RWPE1 (cell line): ENCODE data around the gene CCDC183.
"Not testable (repeated sequence)": the region's sequence is repeated elsewhere in the genome, so short reads cannot be mapped to it uniquely, and the experiment has no call there.

ENCODE experiments used
- CTCF ChIA-PET: fragments of 350-600 bp; sonication (Branson Sonifier 250); formaldehyde crosslinking; extraction: SDS; loops from one replicate; lab custom pipeline; 2021; lab: Yijun Ruan, JAX
- POLR2A ChIA-PET: fragments of 400-600 bp; formaldehyde crosslinking; extraction: SDS; loops from one replicate; lab custom pipeline; 2020; ENCODE audit warnings: antibody characterized with exemption; ENCODE audit not compliant: low non-redundant PET; lab: Yijun Ruan, JAX
- DNase-seq: peaks from one replicate; pipeline ENCODE4 v3.0.0; 2012; ENCODE audit warnings: low spot score
- H3K27ac ChIP-seq: fragments of 450-650 bp; 2 replicates; pipeline ENCODE4 v1.5.1; 2017
- TF ChIP-seq, protein P1 (sequence below): fragments of 450-650 bp; conservative IDR thresholded peaks from 2 replicates; pipeline ENCODE4 v1.5.1; 2017; ENCODE audit warnings: low read depth, mild to moderate bottlenecking

CCDC183 gene

DNA sequence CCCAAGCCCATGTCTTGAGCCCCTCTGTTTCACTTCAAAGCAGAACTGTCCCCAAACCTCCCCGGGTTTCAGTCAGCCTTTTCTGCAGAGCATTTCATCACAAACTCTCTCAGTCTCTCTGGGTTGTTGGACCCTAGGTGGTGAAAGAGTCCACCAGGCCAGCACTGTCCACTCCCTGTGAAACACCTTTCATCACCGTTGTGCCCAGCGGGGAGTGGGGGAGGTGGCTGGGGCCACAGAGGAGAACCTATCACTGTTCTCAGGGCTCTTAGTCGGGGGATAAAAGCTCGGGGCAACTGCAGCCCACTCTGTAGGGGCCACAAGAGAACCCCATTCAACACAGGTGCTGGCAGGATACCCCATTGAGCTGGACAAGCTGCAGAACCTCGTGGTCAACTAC lies 6.2 kb downstream of the CCDC183 start:
- TF ChIP-seq, protein P1, sequence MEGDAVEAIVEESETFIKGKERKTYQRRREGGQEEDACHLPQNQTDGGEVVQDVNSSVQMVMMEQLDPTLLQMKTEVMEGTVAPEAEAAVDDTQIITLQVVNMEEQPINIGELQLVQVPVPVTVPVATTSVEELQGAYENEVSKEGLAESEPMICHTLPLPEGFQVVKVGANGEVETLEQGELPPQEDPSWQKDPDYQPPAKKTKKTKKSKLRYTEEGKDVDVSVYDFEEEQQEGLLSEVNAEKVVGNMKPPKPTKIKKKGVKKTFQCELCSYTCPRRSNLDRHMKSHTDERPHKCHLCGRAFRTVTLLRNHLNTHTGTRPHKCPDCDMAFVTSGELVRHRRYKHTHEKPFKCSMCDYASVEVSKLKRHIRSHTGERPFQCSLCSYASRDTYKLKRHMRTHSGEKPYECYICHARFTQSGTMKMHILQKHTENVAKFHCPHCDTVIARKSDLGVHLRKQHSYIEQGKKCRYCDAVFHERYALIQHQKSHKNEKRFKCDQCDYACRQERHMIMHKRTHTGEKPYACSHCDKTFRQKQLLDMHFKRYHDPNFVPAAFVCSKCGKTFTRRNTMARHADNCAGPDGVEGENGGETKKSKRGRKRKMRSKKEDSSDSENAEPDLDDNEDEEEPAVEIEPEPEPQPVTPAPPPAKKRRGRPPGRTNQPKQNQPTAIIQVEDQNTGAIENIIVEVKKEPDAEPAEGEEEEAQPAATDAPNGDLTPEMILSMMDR = no peak
- CTCF ChIA-PET = no interaction called here
- POLR2A ChIA-PET = interaction anchor here (0.6 kb wide), 1 partner anchor 169 kb away, joined by 3 read pairs; no protein-coding TSS in a partner anchor
- H3K27ac ChIP-seq = no peak overlapping the region
- no peak for DNase-seq

DNA sequence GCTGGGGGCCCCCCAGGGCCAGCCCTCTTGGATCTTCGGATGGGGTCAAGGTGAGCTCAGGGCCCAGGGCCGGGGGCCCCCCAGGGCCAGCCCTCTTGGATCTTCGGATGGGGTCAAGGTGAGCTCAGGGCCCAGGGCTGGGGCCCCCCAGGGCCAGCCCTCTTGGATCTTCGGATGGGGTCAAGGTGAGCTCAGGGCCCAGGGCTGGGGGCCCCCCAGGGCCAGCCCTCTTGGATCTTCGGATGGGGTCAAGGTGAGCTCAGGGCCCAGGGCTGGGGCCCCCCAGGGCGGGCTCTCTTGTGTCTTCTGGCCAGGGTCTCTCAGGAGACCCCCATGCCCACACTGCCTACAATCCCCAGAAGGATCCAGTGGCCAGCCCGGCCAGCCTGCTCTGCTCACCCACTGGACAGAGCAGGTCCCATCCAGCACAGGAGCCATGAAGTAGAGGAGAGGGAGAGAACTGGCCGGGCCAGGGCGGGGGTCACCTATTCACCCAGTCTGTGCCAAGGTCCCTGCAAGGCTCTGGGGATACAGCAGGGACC lies 6.9 kb downstream of the CCDC183 start:
- DNase-seq, CTCF ChIA-PET: not testable (repeated sequence)
- peak overlapping the region; percentile 91; the same call in 1 of the 2 replicates for H3K27ac ChIP-seq
- POLR2A ChIA-PET = interaction anchor here (0.6 kb wide), 1 partner anchor 168 kb away, joined by 3 read pairs; no protein-coding TSS in a partner anchor

DNA sequence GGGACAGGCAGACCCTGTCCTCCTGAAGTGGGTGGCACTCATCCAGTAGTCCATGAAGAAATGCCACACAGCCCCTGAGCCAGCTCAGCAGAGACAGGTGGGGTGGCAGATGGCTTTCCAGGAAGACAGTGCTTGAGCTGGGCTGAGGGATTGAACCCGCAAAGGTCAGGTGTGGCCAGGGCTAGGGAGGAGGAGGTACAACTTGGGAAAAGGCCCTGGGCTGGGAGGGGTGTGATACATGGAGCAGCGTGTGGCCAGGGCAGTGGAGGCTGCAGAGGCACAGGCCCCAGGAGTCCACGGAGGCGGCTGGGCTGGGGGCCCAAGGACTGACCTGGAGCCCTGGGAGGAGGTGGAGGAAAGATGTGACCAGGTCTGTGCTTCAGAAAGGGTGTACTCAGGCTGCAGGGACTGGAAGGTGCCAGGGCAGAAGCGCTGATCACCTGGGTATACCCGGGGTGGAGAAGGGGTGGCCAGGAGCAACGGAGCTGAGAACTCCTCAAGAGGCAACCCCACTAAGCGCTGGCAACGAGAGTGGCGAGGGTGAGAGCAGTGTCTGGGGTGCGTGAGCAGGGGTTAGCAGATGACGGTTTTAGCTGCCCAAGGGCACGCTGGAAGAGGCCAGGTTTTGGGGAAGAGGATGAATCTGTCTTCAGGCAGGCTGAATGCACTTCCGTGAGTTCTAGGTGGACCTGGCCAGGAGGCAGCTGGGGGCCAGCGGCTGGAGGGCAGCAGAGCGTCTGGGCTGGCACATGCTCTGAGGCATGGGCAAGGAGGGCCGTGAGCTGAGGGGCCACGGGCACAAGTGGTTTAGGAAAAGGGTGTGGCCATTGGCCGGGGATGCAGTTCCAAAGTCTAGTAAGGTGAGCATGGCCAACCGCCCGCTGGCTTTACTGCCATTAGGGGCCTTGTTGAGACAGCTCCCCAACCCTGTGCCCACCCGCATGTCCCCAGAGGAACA lies 7.7 kb downstream of the CCDC183 start:
- TF ChIP-seq, protein P1 = no peak
- CTCF ChIA-PET = interaction anchor here (0.9 kb wide), 2 partner anchors 13 to 243 kb away, joined by 3 to 4 read pairs; no protein-coding TSS in a partner anchor
- DNase-seq = no peak
- POLR2A ChIA-PET = interaction anchor here (0.6 kb wide), 1 partner anchor 14 kb away, joined by 3 read pairs; no protein-coding TSS in a partner anchor
- peak overlapping the region; percentile 91 for H3K27ac ChIP-seq

DNA sequence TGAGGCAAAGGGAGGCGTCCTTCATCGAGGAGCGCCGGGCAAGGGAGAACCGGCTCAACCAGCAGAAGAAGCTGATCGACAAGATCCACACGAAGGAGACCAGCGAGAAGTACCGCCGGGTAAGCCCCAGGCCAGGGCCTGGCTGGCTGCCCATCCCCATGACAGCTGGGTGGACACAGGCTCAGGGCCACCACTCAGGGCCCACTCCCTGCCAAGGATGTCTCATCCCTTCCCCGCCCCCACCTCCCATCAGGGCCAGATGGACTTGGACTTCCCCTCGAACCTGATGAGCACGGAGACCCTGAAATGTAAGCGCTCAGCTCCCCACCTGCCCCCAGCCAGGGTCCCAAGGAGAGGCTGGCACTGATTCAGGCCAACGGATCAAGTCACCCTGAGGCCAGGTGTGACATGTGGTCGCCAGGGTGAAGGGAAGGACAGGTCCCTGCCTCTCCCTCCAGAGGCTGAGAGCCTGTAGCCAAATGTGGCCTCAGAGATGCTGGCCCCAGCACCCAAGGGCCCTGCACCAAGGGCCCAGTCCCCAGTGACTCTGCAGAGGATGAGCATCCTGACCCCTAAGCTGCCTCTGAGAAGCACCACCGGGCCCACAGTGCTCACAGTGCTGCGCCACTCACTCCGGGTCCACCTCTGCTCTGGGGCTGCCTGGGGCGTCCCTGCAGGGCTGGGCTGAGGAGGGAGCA lies 8.5 kb downstream of the CCDC183 start:
- POLR2A ChIA-PET = interaction anchor here (0.6 kb wide), 1 partner anchor 15 kb away, joined by 3 read pairs; no protein-coding TSS in a partner anchor
- peak overlapping the region; percentile 91 for H3K27ac ChIP-seq
- no peak for DNase-seq
- TF ChIP-seq, protein P1 = no peak
- CTCF ChIA-PET = interaction anchor here (0.9 to 3.4 kb wide), 3 partner anchors 12 to 242 kb away, joined by 3 to 16 read pairs (median 4); partner anchors contain the start of gene TMEM141

DNA sequence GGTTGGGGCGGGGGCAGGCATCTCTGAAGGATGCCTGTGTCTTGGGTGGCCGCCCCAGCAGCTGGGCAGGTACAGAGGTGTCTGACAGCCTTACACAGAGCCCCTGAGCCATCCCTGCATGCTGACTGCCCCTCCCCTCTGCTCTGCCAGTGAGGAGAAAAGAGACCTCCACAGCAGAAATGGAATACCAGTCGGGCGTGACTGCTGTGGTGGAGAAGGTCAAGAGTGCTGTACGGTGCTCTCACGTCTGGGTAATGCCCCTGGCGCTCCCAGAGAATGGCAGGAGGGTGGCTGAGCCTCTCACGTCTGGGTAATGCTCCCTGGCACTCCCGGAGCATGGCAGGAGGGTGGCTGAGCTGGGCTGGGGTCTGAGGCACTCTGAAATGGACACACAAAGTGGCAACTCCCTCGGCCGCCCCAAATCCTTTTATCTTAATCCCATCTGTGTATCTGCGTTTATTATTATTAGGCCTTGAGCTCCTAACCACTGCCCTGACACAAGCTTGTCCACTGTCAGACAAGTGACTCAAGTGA lies 9.1 kb downstream of the CCDC183 start:
- no peak for DNase-seq
- ChIA-PET POLR2A (interaction anchor here (0.7 kb wide), 1 partner anchor 27 kb away, joined by 3 read pairs; no protein-coding TSS in a partner anchor), CTCF (interaction anchor here (1.4 to 3.4 kb wide), 2 partner anchors 10 to 13 kb away, joined by 5 to 16 read pairs; partner anchors contain the start of gene TMEM141)
- peak overlapping the region; percentile 91 for H3K27ac ChIP-seq
- TF ChIP-seq, protein P1 = no peak

DNA sequence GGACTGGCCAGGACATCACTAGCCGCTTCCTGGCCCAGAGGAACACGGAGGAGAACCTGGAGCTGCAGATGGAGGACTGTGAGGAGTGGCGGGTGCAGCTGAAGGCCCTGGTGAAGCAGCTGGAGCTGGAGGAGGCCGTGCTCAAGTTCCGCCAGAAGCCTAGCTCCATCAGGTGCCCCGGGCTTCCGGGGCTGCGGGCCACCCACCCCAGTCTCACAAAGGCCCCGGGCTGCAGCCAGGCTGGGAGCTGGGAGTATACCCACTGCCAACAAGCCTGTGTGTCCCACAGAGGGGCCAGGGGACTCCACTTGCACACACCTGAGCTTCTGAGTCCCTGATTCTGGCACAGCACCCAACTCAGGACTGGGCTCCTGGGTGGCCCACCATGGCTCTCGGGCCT lies 9.9 kb downstream of the CCDC183 start:
- POLR2A ChIA-PET = interaction anchor here (0.7 to 1.4 kb wide), 2 partner anchors 14 to 26 kb away, joined by 3 to 5 read pairs; no protein-coding TSS in a partner anchor
- H3K27ac ChIP-seq = peak overlapping the region; percentile 91
- CTCF ChIA-PET = interaction anchor here (1.4 to 3.4 kb wide), 2 partner anchors 9 to 14 kb away, joined by 5 to 16 read pairs; partner anchors contain the start of gene TMEM141
- DNase-seq = no peak
- TF ChIP-seq, protein P1 = no peak
